Vagina (tissue), 2 donors: ENCODE results near the gene SLC25A47. TPM values are rescaled to one million over a fixed set of nuclear protein-coding genes. Genes with fewer than 3 reads are reported as not detected.

Source experiments
- DNase-seq, 2 donors: peaks; one replicate each; pipeline ENCODE4 v3.0.0-alpha.2; 2017; ENCODE audit errors: extremely low spot score in 2 of 2
- H3K27ac ChIP-seq: fragments of 200-600 bp; sonication (generic); one replicate; pipeline ENCODE4 v1.5.1; 2019
- H3K27me3 ChIP-seq: fragments of 200-600 bp; sonication (generic); one replicate; pipeline ENCODE4 v1.5.1; 2019
- H3K36me3 ChIP-seq, 2 donors: fragments of 200-600 bp; sonication (generic); one replicate each; pipeline ENCODE4 v1.5.1; 2017 to 2019
- H3K4me1 ChIP-seq: fragments of 200-600 bp; sonication (generic); one replicate; pipeline ENCODE4 v1.5.1; 2019
- H3K4me3 ChIP-seq, 2 donors: fragments of 200-600 bp; sonication (generic); 1 replicate in 1 of 2; 2 replicates in 1 of 2; pipeline ENCODE4 v1.5.1; 2016 to 2019
- H3K9me3 ChIP-seq: fragments of 200-600 bp; sonication (generic); one replicate; pipeline ENCODE4 v1.5.1; 2019
- POLR2A ChIP-seq, 2 donors: fragments of 450-650 bp; IDR thresholded peaks; one replicate each; pipeline ENCODE4 v1.6.1; 2017; ENCODE audit warnings: antibody characterized with exemption in 2 of 2, mild to moderate bottlenecking in 2 of 2, moderate library complexity in 2 of 2
- POLR2AphosphoS5 ChIP-seq, 2 donors: sonication (generic); formaldehyde crosslinking; IDR thresholded peaks; one replicate each; pipeline ENCODE4 v1.9.0; 2017; ENCODE audit warnings: antibody characterized with exemption in 2 of 2, mild to moderate bottlenecking in 2 of 2, low read depth in 1 of 2; ENCODE audit not compliant: insufficient read depth in 1 of 2
- intact Hi-C: fragments of 100-400 bp; cut with DNase I; formaldehyde crosslinking; loops from one replicate; pipeline ENCODE4 v1.15.1; 2023
- total RNA-seq: library from RNA; depleted of rRNA; stranded (reverse); fragments of >200 nt; gene quantifications from one replicate; pipeline ENCODE4 v1.2.3, GENCODE V29; 2016
- TF ChIP-seq, protein P1 (sequence below), 3 experiments: fragments of 450-650 bp in 2 of 3; fragments of 200-600 bp in 1 of 3; sonication (generic) in 1 of 3; IDR thresholded peaks; one replicate each; pipeline ENCODE4 v1.5.1; 2017 to 2019; ENCODE audit warnings: antibody characterized with exemption in 3 of 3, mild to moderate bottlenecking in 2 of 3, moderate library complexity in 2 of 3

The SLC25A47 gene
- total RNA-seq, 1 donor from 2014 or later = not detected

DNA sequence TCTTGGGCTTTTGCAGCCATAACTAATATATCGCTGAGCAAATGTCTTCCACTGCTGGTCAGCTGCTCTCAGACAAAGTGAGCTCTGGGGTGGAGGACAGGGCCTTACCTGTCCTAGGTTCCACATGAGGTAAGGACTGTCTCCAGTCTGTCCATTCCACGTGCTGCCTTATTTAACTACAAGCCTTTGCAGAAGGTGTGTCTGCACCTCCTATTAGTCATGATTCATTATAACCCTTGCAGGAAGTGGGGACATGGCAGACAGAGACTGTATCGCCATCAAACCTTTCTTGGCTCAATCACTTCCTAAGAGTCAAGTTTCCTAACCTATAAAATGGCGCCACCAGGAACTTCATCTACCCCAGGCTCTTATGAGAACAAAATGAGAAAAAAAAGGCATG is 46.9 kb downstream of the SLC25A47 start:
- Histone ChIP-seq H3K4me1 (peaks cover 5% of the 10 kb centered on the region), H3K9me3 (no peaks in the 10 kb centered on the region), H3K36me3 (peaks cover 0 to 15% of the 10 kb centered on the region in 2 donors), H3K27ac (no peak overlapping the region), H3K4me3 (no peak overlapping the region), H3K27me3 (no peaks in the 10 kb centered on the region)
- intact Hi-C loops = no loop called here
- DNase-seq = no peak
- no peak for TF ChIP-seq POLR2A (IDR thresholded peaks at IDR 0.05)

DNA sequence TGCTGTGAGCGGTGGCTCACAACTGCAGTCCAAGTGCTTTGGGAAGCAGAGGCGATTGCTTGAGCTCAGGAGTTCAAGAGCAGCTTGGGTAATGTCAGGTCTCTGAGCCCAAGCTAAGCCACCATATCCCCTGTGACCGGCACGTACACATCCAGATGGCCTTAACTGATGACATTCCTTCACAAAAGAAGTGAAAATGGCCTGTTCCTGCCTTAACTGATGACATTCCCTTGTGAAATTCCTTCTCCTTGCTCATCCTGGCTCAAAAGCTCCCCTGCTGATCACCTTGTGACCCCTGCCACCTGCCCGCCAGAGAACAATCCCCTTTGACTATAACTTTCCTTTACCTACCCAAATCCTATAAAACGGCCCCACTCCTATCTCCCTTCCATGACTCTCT is 48.6 kb downstream of the SLC25A47 start:
- Histone ChIP-seq H3K4me3 (no peak overlapping the region), H3K36me3 (peaks cover 0 to 15% of the 10 kb centered on the region in 2 donors), H3K27ac (no peak overlapping the region), H3K4me1 (peaks cover 16% of the 10 kb centered on the region), H3K9me3 (no peaks in the 10 kb centered on the region), H3K27me3 (no peaks in the 10 kb centered on the region)
- TF ChIP-seq POLR2A (IDR thresholded peaks at IDR 0.05) (no peak), POLR2AphosphoS5 (IDR thresholded peaks at IDR 0.05; ENCODE audit: insufficient read depth in 1 of 2, low read depth in 1 of 2) (no peak)
- TF ChIP-seq, protein P1, sequence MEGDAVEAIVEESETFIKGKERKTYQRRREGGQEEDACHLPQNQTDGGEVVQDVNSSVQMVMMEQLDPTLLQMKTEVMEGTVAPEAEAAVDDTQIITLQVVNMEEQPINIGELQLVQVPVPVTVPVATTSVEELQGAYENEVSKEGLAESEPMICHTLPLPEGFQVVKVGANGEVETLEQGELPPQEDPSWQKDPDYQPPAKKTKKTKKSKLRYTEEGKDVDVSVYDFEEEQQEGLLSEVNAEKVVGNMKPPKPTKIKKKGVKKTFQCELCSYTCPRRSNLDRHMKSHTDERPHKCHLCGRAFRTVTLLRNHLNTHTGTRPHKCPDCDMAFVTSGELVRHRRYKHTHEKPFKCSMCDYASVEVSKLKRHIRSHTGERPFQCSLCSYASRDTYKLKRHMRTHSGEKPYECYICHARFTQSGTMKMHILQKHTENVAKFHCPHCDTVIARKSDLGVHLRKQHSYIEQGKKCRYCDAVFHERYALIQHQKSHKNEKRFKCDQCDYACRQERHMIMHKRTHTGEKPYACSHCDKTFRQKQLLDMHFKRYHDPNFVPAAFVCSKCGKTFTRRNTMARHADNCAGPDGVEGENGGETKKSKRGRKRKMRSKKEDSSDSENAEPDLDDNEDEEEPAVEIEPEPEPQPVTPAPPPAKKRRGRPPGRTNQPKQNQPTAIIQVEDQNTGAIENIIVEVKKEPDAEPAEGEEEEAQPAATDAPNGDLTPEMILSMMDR (IDR thresholded peaks at IDR 0.05) = no peak
- intact Hi-C loops = no loop called here
- DNase-seq = no peak

DNA sequence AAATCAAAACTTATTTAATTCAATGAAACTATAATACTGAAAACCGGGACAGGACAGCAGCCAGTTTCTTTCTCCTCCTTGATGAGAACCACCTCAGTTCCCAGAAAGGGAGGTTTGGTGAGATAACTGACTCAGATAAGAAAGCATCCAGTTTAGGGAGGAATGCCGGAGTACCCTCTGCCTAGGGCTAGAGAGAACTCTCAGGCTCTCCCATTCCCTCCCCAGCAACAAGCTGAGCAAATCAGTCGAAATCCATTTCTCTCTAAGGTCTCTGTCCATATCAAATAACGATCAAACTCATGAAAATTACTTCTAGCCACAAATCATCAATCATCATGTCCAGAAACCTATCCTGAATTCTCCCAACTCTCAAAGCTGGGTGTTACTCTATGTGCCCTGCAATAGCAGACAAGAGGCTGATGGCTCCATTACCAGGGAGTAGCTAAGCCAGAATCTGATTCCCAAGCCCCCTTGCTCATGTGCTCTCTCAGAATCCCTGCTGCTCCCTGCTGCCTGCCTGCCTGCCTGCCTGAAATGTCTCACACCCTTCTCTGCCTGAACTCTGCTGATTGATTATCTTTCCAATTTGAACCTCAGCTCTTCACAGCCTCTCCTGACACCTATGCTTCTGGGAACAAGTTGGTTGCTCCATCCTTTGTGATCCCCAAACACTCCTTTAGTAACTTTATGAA is 49.4 kb downstream of the SLC25A47 start:
- H3K27me3 ChIP-seq = no peaks in the 10 kb centered on the region
- H3K36me3 ChIP-seq = peaks cover 0 to 15% of the 10 kb centered on the region in 2 donors
- intact Hi-C loops = no loop called here
- H3K4me1 ChIP-seq = peaks cover 24% of the 10 kb centered on the region
- no peak for DNase-seq
- no peaks in the 10 kb centered on the region for H3K9me3 ChIP-seq
- H3K27ac ChIP-seq = no peak overlapping the region
- H3K4me3 ChIP-seq = no peak overlapping the region
- TF ChIP-seq, protein P1 (IDR thresholded peaks at IDR 0.05) = no peak
- TF ChIP-seq POLR2AphosphoS5 (IDR thresholded peaks at IDR 0.05; ENCODE audit: insufficient read depth in 1 of 2, low read depth in 1 of 2) (no peak), POLR2A (IDR thresholded peaks at IDR 0.05) (no peak)

DNA sequence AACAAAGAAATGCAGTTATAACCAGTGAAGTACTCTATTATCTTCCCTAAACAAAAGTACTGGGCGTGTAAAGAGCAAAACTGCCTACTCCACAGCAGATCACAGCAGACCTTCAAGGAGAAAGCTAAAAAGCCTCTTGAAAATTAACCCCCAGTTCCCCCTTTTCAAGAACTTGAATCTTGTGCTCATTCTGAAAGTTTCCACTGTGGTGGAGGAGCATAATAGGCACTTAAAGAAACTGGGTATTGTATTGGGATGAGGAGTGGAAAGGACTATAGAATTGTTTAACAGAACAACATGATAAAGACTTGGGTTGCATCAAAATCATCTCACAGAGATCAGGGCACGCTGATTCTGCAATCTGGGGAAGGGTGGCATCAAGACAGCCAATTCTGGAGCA is 51.1 kb downstream of the SLC25A47 start:
- Histone ChIP-seq H3K4me3 (no peak overlapping the region), H3K27me3 (no peaks in the 10 kb centered on the region), H3K9me3 (no peaks in the 10 kb centered on the region), H3K36me3 (no peaks in the 10 kb centered on the region), H3K27ac (peak overlapping the region; percentile 86), H3K4me1 (peaks cover 26% of the 10 kb centered on the region)
- no peak for DNase-seq
- TF ChIP-seq POLR2A (IDR thresholded peaks at IDR 0.05) (no peak), POLR2AphosphoS5 (IDR thresholded peaks at IDR 0.05; ENCODE audit: insufficient read depth in 1 of 2, low read depth in 1 of 2) (no peak)
- TF ChIP-seq, protein P1 (IDR thresholded peaks at IDR 0.05) = no peak
- intact Hi-C loops = no loop called here

DNA sequence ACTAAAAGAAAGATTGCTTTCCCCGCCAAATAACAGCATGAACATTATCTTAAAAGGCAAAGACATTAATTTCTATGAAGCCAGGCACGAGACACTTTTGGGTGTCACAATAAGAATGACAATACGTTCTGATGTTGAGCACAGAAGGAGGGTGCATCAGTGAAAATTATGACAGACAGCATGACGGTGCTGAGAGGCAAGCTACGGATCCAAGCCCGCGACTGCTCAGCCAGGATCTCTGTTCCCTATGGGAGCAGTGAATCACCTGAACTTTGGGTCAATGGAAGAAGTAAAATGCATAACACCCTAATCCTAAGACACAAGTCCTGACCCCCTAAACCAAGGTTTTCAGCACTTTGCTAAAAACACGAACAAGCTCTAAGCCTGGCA is 51.7 kb downstream of the SLC25A47 start:
- TF ChIP-seq, protein P1 (IDR thresholded peaks at IDR 0.05) = no peak
- TF ChIP-seq POLR2AphosphoS5 (IDR thresholded peaks at IDR 0.05; ENCODE audit: insufficient read depth in 1 of 2, low read depth in 1 of 2) (no peak), POLR2A (IDR thresholded peaks at IDR 0.05) (no peak)
- H3K27ac ChIP-seq = peak overlapping the region; percentile 86
- no peaks in the 10 kb centered on the region for H3K9me3 ChIP-seq
- peak overlapping the region; percentile 80 to 83 for H3K4me3 ChIP-seq
- H3K27me3 ChIP-seq = no peaks in the 10 kb centered on the region
- peaks cover 26% of the 10 kb centered on the region for H3K4me1 ChIP-seq
- H3K36me3 ChIP-seq = no peaks in the 10 kb centered on the region
- no peak for DNase-seq
- intact Hi-C loops = no loop called here
